Transverse colon (tissue), 3 donors: ENCODE data around the gene ARHGAP22.

Experiments used
- CTCF ChIP-seq, 5 experiments: fragments of 200-600 bp in 3 of 5; fragments of 450-650 bp in 2 of 5; sonication (generic) in 3 of 5; IDR thresholded peaks; 1 replicate in 2 of 5; 2 replicates in 3 of 5; pipeline ENCODE4 v1.5.1; 2016 to 2017; ENCODE audit warnings: antibody characterized with exemption in 5 of 5, inconsistent platforms in 3 of 5, mild to moderate bottlenecking in 2 of 5, moderate library complexity in 1 of 5
- EP300 ChIP-seq: sonication (generic); formaldehyde crosslinking; IDR thresholded peaks from one replicate; pipeline ENCODE4 v1.6.1; 2017; ENCODE audit warnings: antibody characterized with exemption, low read depth

GRCh38 chr10:48461623-48462481 is 143.0 kb downstream of the ARHGAP22 start:
- TF ChIP-seq CTCF (IDR thresholded peaks at IDR 0.05) (no peak), EP300 (no peak)
